SK-N-SH treated with all-trans-retinoic acid at 6 μM for 48 hours (cell line): ENCODE data around the gene ZBTB16.

Experiments
- ATAC-seq: fragments of 200-7000 bp; cut with Tn5 transposase; 3 replicates; pipeline ENCODE4 v1.9.1; 2020; ENCODE audit warnings: mild to moderate bottlenecking, moderate library complexity
- ARNTL ChIP-seq: fragments of 450-650 bp; formaldehyde crosslinking; IDR thresholded peaks from 2 replicates; pipeline ENCODE4 v1.5.0; 2020; ENCODE audit warnings: low read depth, mild to moderate bottlenecking, moderate library complexity, borderline replicate concordance
- BACH2 ChIP-seq: fragments of 250-450 bp; sonication (Bioruptor Pico); IDR thresholded peaks from 2 replicates; pipeline ENCODE4 v1.9.0; 2021; ENCODE audit warnings: mild to moderate bottlenecking, borderline replicate concordance
- CREB5 ChIP-seq: fragments of 250-450 bp; sonication (Bioruptor Pico); IDR thresholded peaks from 2 replicates; pipeline ENCODE4 v1.5.1; 2020; ENCODE audit warnings: low read depth, mild to moderate bottlenecking, moderate library complexity
- CSDC2 ChIP-seq: fragments of 250-450 bp; sonication (Bioruptor Pico); IDR thresholded peaks from 2 replicates; pipeline ENCODE4 v1.5.0; 2020; ENCODE audit warnings: mild to moderate bottlenecking, moderate library complexity
- CSRNP3 ChIP-seq: fragments of 250-450 bp; sonication (Bioruptor Pico); IDR thresholded peaks from 2 replicates; pipeline ENCODE4 v1.5.1; 2021; ENCODE audit warnings: mild to moderate bottlenecking, moderate library complexity
- ESRRG ChIP-seq: fragments of 250-450 bp; sonication (Bioruptor Pico); IDR thresholded peaks from 2 replicates; pipeline ENCODE4 v1.6.1; 2021; ENCODE audit warnings: mild to moderate bottlenecking
- GLIS3 ChIP-seq: fragments of 250-450 bp; sonication (Bioruptor Pico); IDR thresholded peaks from 2 replicates; pipeline ENCODE4 v1.5.0; 2020; ENCODE audit warnings: mild to moderate bottlenecking, moderate library complexity
- OSR1 ChIP-seq: fragments of 250-450 bp; sonication (Bioruptor Pico); IDR thresholded peaks from 2 replicates; pipeline ENCODE4 v1.8.0; 2022; ENCODE audit warnings: moderate library complexity, mild to moderate bottlenecking, inconsistent platforms
- POU6F1 ChIP-seq: fragments of 250-450 bp; sonication (Bioruptor Pico); IDR thresholded peaks from 2 replicates; pipeline ENCODE4 v1.8.0; 2021; ENCODE audit warnings: low read depth, mild to moderate bottlenecking, moderate library complexity, borderline replicate concordance
- RARB ChIP-seq: fragments of 250-450 bp; sonication (Bioruptor Pico); IDR thresholded peaks from 2 replicates; pipeline ENCODE4 v1.8.0; 2021; ENCODE audit warnings: mild to moderate bottlenecking, moderate library complexity
- SNAI2 ChIP-seq: fragments of 250-450 bp; sonication (Bioruptor Pico); IDR thresholded peaks from 2 replicates; pipeline ENCODE4 v1.5.0; 2020; ENCODE audit warnings: mild to moderate bottlenecking, moderate library complexity
- TCF4 ChIP-seq: fragments of 250-450 bp; sonication (Bioruptor Pico); IDR thresholded peaks from 2 replicates; pipeline ENCODE4 v1.8.0; 2021; ENCODE audit warnings: mild to moderate bottlenecking, moderate library complexity, borderline replicate concordance
- TOX ChIP-seq: fragments of 250-450 bp; sonication (Bioruptor Pico); IDR thresholded peaks from 2 replicates; pipeline ENCODE4 v1.8.0; 2021; ENCODE audit warnings: mild to moderate bottlenecking, moderate library complexity, borderline replicate concordance
- ZC3H10 ChIP-seq: fragments of 250-450 bp; sonication (Bioruptor Pico); IDR thresholded peaks from 2 replicates; pipeline ENCODE4 v1.5.1; 2021; ENCODE audit warnings: mild to moderate bottlenecking, moderate library complexity
- ZFP3 ChIP-seq: fragments of 250-450 bp; sonication (Bioruptor Pico); IDR thresholded peaks from 2 replicates; pipeline ENCODE4 v1.5.0; 2020; ENCODE audit warnings: mild to moderate bottlenecking, moderate library complexity
- ZFP30 ChIP-seq: fragments of 450-650 bp; formaldehyde crosslinking; IDR thresholded peaks from 2 replicates; pipeline ENCODE4 v1.5.0; 2022; ENCODE audit warnings: mild to moderate bottlenecking, moderate library complexity
- ZNF565 ChIP-seq: fragments of 450-650 bp; formaldehyde crosslinking; conservative IDR thresholded peaks from 2 replicates; pipeline ENCODE4 v1.5.0; 2020; ENCODE audit warnings: low read depth, mild to moderate bottlenecking, moderate library complexity
- ZNF8 ChIP-seq: fragments of 450-650 bp; formaldehyde crosslinking; IDR thresholded peaks from 2 replicates; pipeline ENCODE4 v1.5.0; 2020; ENCODE audit warnings: mild to moderate bottlenecking, moderate library complexity

The ZBTB16 gene

GRCh38 chr11:114147375-114148012 is 88.0 kb downstream of the ZBTB16 start:
- ATAC-seq = no peak
- TF ChIP-seq CSDC2 (no peak), ZNF8 (CRISPR knock-in tag) (no peak)

GRCh38 chr11:114148013-114148382 is 88.5 kb downstream of the ZBTB16 start:
- TF ChIP-seq ESRRG (CRISPR knock-in tag) = no peak
- no peak for TF ChIP-seq OSR1 (CRISPR knock-in tag)
- TF ChIP-seq ZNF565 (CRISPR knock-in tag) = no peak
- no peak for TF ChIP-seq ZFP30 (CRISPR knock-in tag)
- TF ChIP-seq ZFP3 (CRISPR knock-in tag) = no peak
- no peak for TF ChIP-seq TCF4 (CRISPR knock-in tag)
- TF ChIP-seq POU6F1 (CRISPR knock-in tag) = no peak
- TF ChIP-seq SNAI2 (CRISPR knock-in tag) = no peak
- TF ChIP-seq GLIS3 (CRISPR knock-in tag) = no peak
- TF ChIP-seq ZC3H10 (CRISPR knock-in tag) = no peak
- no peak for TF ChIP-seq CSDC2
- TF ChIP-seq CSRNP3 (CRISPR knock-in tag) = no peak
- ATAC-seq = no peak

- ATAC-seq = no peak
- TF ChIP-seq ZNF8 (CRISPR knock-in tag) (no peak), GLIS3 (CRISPR knock-in tag) (no peak), CSDC2 (no peak), RARB (CRISPR knock-in tag) (no peak), TCF4 (CRISPR knock-in tag) (no peak), ZC3H10 (CRISPR knock-in tag) (no peak), POU6F1 (CRISPR knock-in tag) (no peak)
Observed at GRCh38 chr11:114149689-114150407, 90.3 kb downstream of the ZBTB16 start.

- no peak for ATAC-seq
- TF ChIP-seq OSR1 (CRISPR knock-in tag) (no peak), TOX (CRISPR knock-in tag) (no peak), GLIS3 (CRISPR knock-in tag) (no peak), CREB5 (CRISPR knock-in tag) (no peak), ESRRG (CRISPR knock-in tag) (no peak), CSDC2 (no peak), ZFP3 (CRISPR knock-in tag) (no peak), POU6F1 (CRISPR knock-in tag) (no peak), SNAI2 (CRISPR knock-in tag) (no peak), BACH2 (no peak), CSRNP3 (CRISPR knock-in tag) (no peak), ARNTL (CRISPR knock-in tag) (no peak), ZNF565 (CRISPR knock-in tag) (no peak)
Observed at GRCh38 chr11:114150671-114151070, 91.2 kb downstream of the ZBTB16 start.
